ENCODE results near the gene HS2ST1.
"Not testable (repeated sequence)": the region's sequence is repeated elsewhere in the genome, so short reads cannot be mapped to it uniquely, and the experiment has no call there.

Gene HS2ST1

GRCh38 chr1:86972262-86972661 is 57.8 kb downstream of the HS2ST1 start:
- no peaks in the 10 kb centered on the region for H3K36me3 Mint-ChIP-seq (ENCODE audit: low read depth)
- H3K9me3 Mint-ChIP-seq: no peaks in the 10 kb centered on the region
- no peaks in the 10 kb centered on the region for H3K27me3 Mint-ChIP-seq
- no peaks in the 10 kb centered on the region for H3K4me1 Mint-ChIP-seq (ENCODE audit: low read depth)
- H3K4me3 Mint-ChIP-seq: no peak overlapping the region
- H3K27ac Mint-ChIP-seq: no peak overlapping the region

GRCh38 chr1:86975993-86976550 is 61.6 kb downstream of the HS2ST1 start:
- Mint-ChIP-seq H3K4me1 (ENCODE audit: low read depth) (no peaks in the 10 kb centered on the region), H3K4me3 (no peak overlapping the region), H3K9me3 (no peaks in the 10 kb centered on the region), H3K27ac (no peak overlapping the region), H3K36me3 (ENCODE audit: low read depth) (peaks cover 9% of the 10 kb centered on the region), H3K27me3 (no peaks in the 10 kb centered on the region)

DNA sequence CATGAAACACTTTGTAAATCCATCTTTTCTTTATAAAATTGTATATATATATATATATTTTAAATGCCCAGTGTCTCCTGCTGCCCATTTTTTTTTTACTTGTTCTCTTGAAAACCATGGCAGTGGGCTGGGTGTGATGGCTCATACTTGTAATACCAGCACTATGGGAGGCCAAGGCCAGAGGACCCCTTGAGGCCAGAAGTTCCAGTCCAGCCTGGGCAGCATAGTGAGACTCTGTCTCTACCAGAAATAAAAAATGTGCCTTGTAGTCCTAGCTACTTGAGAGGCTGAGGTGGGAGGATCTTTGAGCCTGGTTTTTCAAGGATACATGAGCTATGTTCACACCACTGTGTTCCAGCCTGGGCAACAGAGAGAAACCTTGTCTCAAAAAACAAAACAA is 62.2 kb downstream of the HS2ST1 start:
- Mint-ChIP-seq H3K4me1 (ENCODE audit: low read depth) (no peaks in the 10 kb centered on the region), H3K27ac (no peak overlapping the region), H3K27me3 (no peaks in the 10 kb centered on the region), H3K4me3 (no peak overlapping the region), H3K9me3 (no peaks in the 10 kb centered on the region), H3K36me3 (ENCODE audit: low read depth) (peaks cover 9% of the 10 kb centered on the region)

- no peaks in the 10 kb centered on the region for H3K4me1 Mint-ChIP-seq (ENCODE audit: low read depth)
- H3K4me3 Mint-ChIP-seq: no peak overlapping the region
- no peaks in the 10 kb centered on the region for H3K9me3 Mint-ChIP-seq
- H3K27me3 Mint-ChIP-seq: no peaks in the 10 kb centered on the region
- peaks cover 9% of the 10 kb centered on the region for H3K36me3 Mint-ChIP-seq (ENCODE audit: low read depth)
- H3K27ac Mint-ChIP-seq: no peak overlapping the region
These were observed 67.2 kb downstream of the HS2ST1 start for GRCh38 chr1:86981482-86982213.

DNA sequence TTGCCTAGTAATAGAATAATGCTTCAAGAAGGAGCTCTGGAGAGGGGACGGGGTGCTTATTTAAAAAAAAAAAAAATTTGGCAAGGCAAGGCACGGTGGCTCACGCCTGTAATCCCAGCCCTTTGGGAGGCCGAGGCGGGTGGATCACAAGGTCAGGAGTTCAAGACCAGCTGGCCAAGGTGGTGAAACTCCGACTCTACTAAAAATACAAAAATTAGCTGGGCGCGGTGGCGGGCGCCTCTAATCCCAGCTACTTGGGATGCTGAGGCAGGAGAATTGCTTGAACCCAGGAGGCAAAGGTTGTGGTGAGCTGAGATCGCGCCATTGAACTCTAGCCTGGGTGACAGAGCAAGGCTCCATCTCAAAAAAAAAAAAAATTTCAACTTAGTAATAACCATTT is 69.2 kb downstream of the HS2ST1 start:
- peaks cover 15% of the 10 kb centered on the region for H3K36me3 Mint-ChIP-seq (ENCODE audit: low read depth)
- H3K27ac Mint-ChIP-seq; H3K27me3 Mint-ChIP-seq; H3K4me1 Mint-ChIP-seq (ENCODE audit: low read depth); H3K9me3 Mint-ChIP-seq; H3K4me3 Mint-ChIP-seq: not testable (repeated sequence)

GRCh38 chr1:86987446-86987845 is 73.0 kb downstream of the HS2ST1 start:
- no peaks in the 10 kb centered on the region for H3K27me3 Mint-ChIP-seq
- no peak overlapping the region for H3K4me3 Mint-ChIP-seq
- no peak overlapping the region for H3K27ac Mint-ChIP-seq
- no peaks in the 10 kb centered on the region for H3K4me1 Mint-ChIP-seq (ENCODE audit: low read depth)
- H3K9me3 Mint-ChIP-seq: no peaks in the 10 kb centered on the region
- peaks cover 10% of the 10 kb centered on the region for H3K36me3 Mint-ChIP-seq (ENCODE audit: low read depth)

GRCh38 chr1:86988835-86989234 is 74.4 kb downstream of the HS2ST1 start:
- H3K27me3 Mint-ChIP-seq: no peaks in the 10 kb centered on the region
- H3K4me1 Mint-ChIP-seq (ENCODE audit: low read depth): no peaks in the 10 kb centered on the region
- no peak overlapping the region for H3K4me3 Mint-ChIP-seq
- no peaks in the 10 kb centered on the region for H3K9me3 Mint-ChIP-seq
- H3K27ac Mint-ChIP-seq: no peak overlapping the region
- H3K36me3 Mint-ChIP-seq (ENCODE audit: low read depth): peaks cover 10% of the 10 kb centered on the region

DNA sequence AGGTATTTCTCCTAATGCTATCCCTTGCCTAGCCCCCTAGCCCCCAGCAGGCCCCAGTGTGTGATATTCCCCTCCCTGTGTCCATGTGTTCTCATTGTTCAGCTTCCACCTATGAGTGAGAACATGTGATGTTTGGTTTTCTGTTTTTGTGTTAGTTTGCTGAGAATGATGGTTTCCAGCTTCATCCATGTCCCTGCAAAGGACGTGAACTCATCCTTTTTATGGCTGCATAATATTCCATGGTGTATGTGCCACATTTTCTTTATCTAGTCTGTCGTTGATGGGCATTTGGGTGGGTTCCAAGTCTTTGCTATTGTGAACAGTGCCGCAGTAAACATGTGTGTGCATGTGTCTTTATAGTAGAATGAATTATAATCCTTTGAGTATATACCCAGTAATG is 75.3 kb downstream of the HS2ST1 start:
- not testable (repeated sequence) for H3K9me3 Mint-ChIP-seq

GRCh38 chr1:86990826-86991225 is 76.4 kb downstream of the HS2ST1 start:
- no peak overlapping the region for H3K4me3 Mint-ChIP-seq
- no peaks in the 10 kb centered on the region for H3K9me3 Mint-ChIP-seq
- no peaks in the 10 kb centered on the region for H3K27me3 Mint-ChIP-seq
- H3K27ac Mint-ChIP-seq: no peak overlapping the region
- H3K4me1 Mint-ChIP-seq (ENCODE audit: low read depth): no peaks in the 10 kb centered on the region
- H3K36me3 Mint-ChIP-seq (ENCODE audit: low read depth): peaks cover 10% of the 10 kb centered on the region

More for the DNA sequence above, 75.3 kb downstream of the HS2ST1 start:
- not testable (repeated sequence) for H3K36me3 Mint-ChIP-seq (ENCODE audit: low read depth); H3K27me3 Mint-ChIP-seq; H3K4me1 Mint-ChIP-seq (ENCODE audit: low read depth); H3K4me3 Mint-ChIP-seq; H3K27ac Mint-ChIP-seq

DNA sequence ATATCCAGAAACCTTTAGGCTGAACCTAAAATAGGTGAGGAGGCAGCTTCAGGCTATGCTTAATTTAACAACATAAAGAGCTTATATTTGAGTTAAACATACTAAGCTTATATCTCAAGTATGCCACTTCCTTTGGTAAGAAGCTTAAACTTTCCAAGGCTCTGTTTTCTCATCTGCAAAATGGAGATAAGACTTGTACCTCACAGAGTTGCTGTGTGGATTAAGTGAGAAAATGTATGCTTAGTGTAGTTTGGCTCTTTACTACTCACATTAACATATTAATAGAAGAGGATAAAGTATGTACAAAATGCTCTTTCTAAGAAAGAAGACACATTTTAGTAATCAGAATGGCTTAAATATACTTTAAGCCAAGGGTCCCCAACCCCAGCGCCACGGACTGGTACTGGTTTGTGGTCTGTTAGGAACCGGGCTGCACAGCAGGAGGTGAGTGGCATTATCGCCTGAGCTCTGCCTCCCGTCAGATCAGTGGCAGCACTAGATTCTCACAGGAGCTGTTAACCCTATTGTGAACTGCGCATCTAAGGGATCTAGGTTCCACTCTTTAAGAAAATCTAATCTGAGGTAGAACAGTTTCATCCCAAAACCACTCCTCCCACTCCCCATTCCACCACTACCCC is 77.2 kb downstream of the HS2ST1 start:
- Mint-ChIP-seq H3K27me3 (no peaks in the 10 kb centered on the region), H3K4me1 (ENCODE audit: low read depth) (no peaks in the 10 kb centered on the region), H3K4me3 (no peak overlapping the region), H3K27ac (no peak overlapping the region), H3K36me3 (ENCODE audit: low read depth) (peaks cover 10% of the 10 kb centered on the region), H3K9me3 (no peaks in the 10 kb centered on the region)

- Mint-ChIP-seq H3K27ac (no peak overlapping the region), H3K27me3 (no peaks in the 10 kb centered on the region)
These were observed 78.4 kb downstream of the HS2ST1 start for GRCh38 chr1:86992861-86993260.

GRCh38 chr1:86993269-86993985 is 79.0 kb downstream of the HS2ST1 start:
- Mint-ChIP-seq H3K4me3 (no peak overlapping the region), H3K9me3 (no peaks in the 10 kb centered on the region), H3K27me3 (no peaks in the 10 kb centered on the region), H3K4me1 (ENCODE audit: low read depth) (peaks cover 10% of the 10 kb centered on the region), H3K36me3 (ENCODE audit: low read depth) (peaks cover 3% of the 10 kb centered on the region), H3K27ac (no peak overlapping the region)

More at GRCh38 chr1:86992861-86993260, 78.4 kb downstream of the HS2ST1 start:
- Mint-ChIP-seq H3K9me3 (no peaks in the 10 kb centered on the region), H3K4me3 (no peak overlapping the region), H3K36me3 (ENCODE audit: low read depth) (peaks cover 5% of the 10 kb centered on the region), H3K4me1 (ENCODE audit: low read depth) (peaks cover 5% of the 10 kb centered on the region)

GRCh38 chr1:86994061-86994460 is 79.6 kb downstream of the HS2ST1 start:
- H3K36me3 Mint-ChIP-seq (ENCODE audit: low read depth): peaks cover 3% of the 10 kb centered on the region
- no peaks in the 10 kb centered on the region for H3K27me3 Mint-ChIP-seq
- no peaks in the 10 kb centered on the region for H3K9me3 Mint-ChIP-seq
- no peak overlapping the region for H3K27ac Mint-ChIP-seq
- peaks cover 15% of the 10 kb centered on the region for H3K4me1 Mint-ChIP-seq (ENCODE audit: low read depth)
- H3K4me3 Mint-ChIP-seq: no peak overlapping the region

GRCh38 chr1:86997538-86997937 is 83.1 kb downstream of the HS2ST1 start:
- Mint-ChIP-seq H3K4me1 (ENCODE audit: low read depth) (peaks cover 15% of the 10 kb centered on the region), H3K27ac (no peak overlapping the region), H3K36me3 (ENCODE audit: low read depth) (peaks cover 5% of the 10 kb centered on the region), H3K4me3 (no peak overlapping the region), H3K27me3 (no peaks in the 10 kb centered on the region), H3K9me3 (no peaks in the 10 kb centered on the region)

DNA sequence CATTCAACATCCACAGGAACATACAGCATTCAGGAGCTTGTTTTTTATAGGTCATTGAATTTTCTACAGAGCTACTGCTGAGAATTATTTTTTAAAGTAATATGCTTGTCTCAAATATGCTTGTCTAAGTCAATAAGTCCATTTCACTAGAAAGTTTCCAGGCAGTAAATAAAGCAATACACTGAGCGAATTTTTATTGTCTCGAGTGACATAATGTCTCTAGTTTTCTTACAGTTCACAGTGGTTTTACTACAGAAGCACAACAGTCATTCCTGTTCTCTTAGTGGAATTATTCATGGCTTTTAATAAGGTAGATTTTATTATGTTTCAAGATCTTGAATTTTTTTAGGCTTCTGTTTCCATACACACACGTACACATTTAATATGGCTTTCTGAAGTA is 83.8 kb downstream of the HS2ST1 start:
- Mint-ChIP-seq H3K4me3 (no peak overlapping the region), H3K27ac (no peak overlapping the region), H3K36me3 (ENCODE audit: low read depth) (peaks cover 8% of the 10 kb centered on the region), H3K9me3 (no peaks in the 10 kb centered on the region), H3K27me3 (no peaks in the 10 kb centered on the region), H3K4me1 (ENCODE audit: low read depth) (peaks cover 15% of the 10 kb centered on the region)

All from stimulated activated naive CD8-positive, alpha-beta T cell treated with anti-CD3 and anti-CD28 coated beads, Interleukin-15, Interleukin-2, amounts not matched to agents 100 ng/mL and 50 ng/mL, for 24 hours (primary cell).